Hepatocyte (in vitro differentiated cells): ENCODE data around the gene IRAK1BP1. TPM values are rescaled to one million over a fixed set of nuclear protein-coding genes. Genes with fewer than 3 reads are reported as not detected.
"Not testable (repeated sequence)": the region's sequence is repeated elsewhere in the genome, so short reads cannot be mapped to it uniquely, and the experiment has no call there.

Source experiments
- DNase-seq: peaks from one replicate; pipeline ENCODE4 v3.0.0-alpha.2; 2016; ENCODE audit warnings: low spot score
- H2AFZ ChIP-seq: fragments of 200-600 bp; sonication (generic); 2 replicates; pipeline ENCODE4 v1.6.0; 2016; ENCODE audit warnings: antibody characterized with exemption, mild to moderate bottlenecking
- H3K27ac ChIP-seq: fragments of 200-600 bp; sonication (generic); 2 replicates; pipeline ENCODE4 v1.5.1; 2016; ENCODE audit warnings: mild to moderate bottlenecking
- H3K27me3 ChIP-seq: fragments of 200-600 bp; sonication (generic); 2 replicates; pipeline ENCODE4 v1.6.1; 2016
- H3K36me3 ChIP-seq: fragments of 200-600 bp; sonication (generic); replicated peaks from 2 replicates; pipeline ENCODE4 v1.5.1; 2016; ENCODE audit warnings: low read depth; ENCODE audit not compliant: insufficient read depth
- H3K4me1 ChIP-seq: fragments of 200-600 bp; sonication (generic); 2 replicates; pipeline ENCODE4 v1.5.1; 2016; ENCODE audit warnings: mild to moderate bottlenecking, moderate library complexity; ENCODE audit not compliant: insufficient read depth
- H3K4me2 ChIP-seq: fragments of 200-600 bp; sonication (generic); 2 replicates; pipeline ENCODE4 v1.6.0; 2016
- H3K4me3 ChIP-seq: fragments of 200-600 bp; sonication (generic); 2 replicates; pipeline ENCODE4 v1.5.1; 2016; ENCODE audit warnings: mild to moderate bottlenecking
- H3K79me2 ChIP-seq: fragments of 200-600 bp; sonication (generic); 2 replicates; pipeline ENCODE4 v1.6.0; 2017; ENCODE audit warnings: mild to moderate bottlenecking
- H3K9me2 ChIP-seq: fragments of 200-600 bp; sonication (generic); replicated peaks from 2 replicates; pipeline ENCODE4 v1.6.0; 2017; ENCODE audit warnings: mild to moderate bottlenecking; ENCODE audit not compliant: insufficient read depth
- H3K9me3 ChIP-seq: fragments of 200-600 bp; sonication (generic); 2 replicates; pipeline ENCODE4 v1.5.1; 2016; ENCODE audit warnings: low read depth, mild to moderate bottlenecking
- H4K20me1 ChIP-seq: fragments of 200-600 bp; sonication (generic); 2 replicates; pipeline ENCODE4 v1.6.0; 2016; ENCODE audit warnings: mild to moderate bottlenecking; ENCODE audit not compliant: insufficient read depth, poor library complexity, severe bottlenecking
- CTCF ChIP-seq: fragments of 200-600 bp; sonication (generic); IDR thresholded peaks from 2 replicates; pipeline ENCODE4 v1.5.1; 2016; ENCODE audit warnings: antibody characterized with exemption, mild to moderate bottlenecking; ENCODE audit not compliant: poor library complexity
- EZH2 ChIP-seq: fragments of 200-600 bp; sonication (generic); IDR thresholded peaks from 2 replicates; pipeline ENCODE4 v1.6.1; 2016; ENCODE audit warnings: antibody characterized with exemption, mild to moderate bottlenecking, borderline replicate concordance
- EZH2phosphoT487 ChIP-seq: fragments of 200-600 bp; sonication (generic); IDR thresholded peaks from one replicate; pipeline ENCODE4 v1.6.1; 2018; ENCODE audit warnings: antibody characterized with exemption, mild to moderate bottlenecking, low read depth, moderate library complexity; ENCODE audit not compliant: unreplicated experiment, severe bottlenecking
- WGBS: methylation state at CpG from one replicate; pipeline ENCODE4 v1.1.6; 2016; ENCODE audit warnings: low lambda C conversion rate; ENCODE audit errors: missing lambda C conversion rate; 5-methylcytosine and 5-hydroxymethylcytosine counted together
- polyA plus RNA-seq: library from polyadenylated mRNA; unstranded; fragments of >200 nt; fragmentation: Nextera tagmentation; extraction: Ambion mirVana; gene quantifications from 2 replicates; pipeline ENCODE4 v1.2.1, GENCODE V29; 2016
- total RNA-seq: library from RNA; depleted of rRNA; stranded (reverse); fragments of >200 nt; gene quantifications from 2 replicates; pipeline ENCODE4 v1.2.3, GENCODE V29; 2014

IRAK1BP1 gene
- total and polyA plus RNA-seq, 2 experiments from 2014 or later, result 1.9 to 4.3 TPM

- no peak overlapping the region for H3K4me2 ChIP-seq
- H3K36me3 ChIP-seq, result no peaks in the 10 kb centered on the region
- no peaks in the 10 kb centered on the region for H3K4me1 ChIP-seq
- H4K20me1 ChIP-seq, result no peaks in the 10 kb centered on the region
- DNase-seq, result no peak
- H3K9me3 ChIP-seq, result peaks cover 3% of the 10 kb centered on the region
- no peaks in the 10 kb centered on the region for H3K27me3 ChIP-seq
- TF ChIP-seq EZH2, result no peak
- no peak overlapping the region for H3K27ac ChIP-seq
- no peaks in the 10 kb centered on the region for H3K79me2 ChIP-seq
- no peak overlapping the region for H2AFZ ChIP-seq
- no peaks in the 10 kb centered on the region for H3K9me2 ChIP-seq
- 100% methylated on average over 1 of the region's 1 CpG for WGBS
- no peak overlapping the region for H3K4me3 ChIP-seq
Observed at GRCh38 chr6:78917788-78918187, 50.4 kb downstream of the IRAK1BP1 start.

- not testable (repeated sequence) for H3K27ac ChIP-seq, H3K9me3 ChIP-seq, H3K9me2 ChIP-seq, H3K4me1 ChIP-seq, H2AFZ ChIP-seq, H3K27me3 ChIP-seq, H3K4me3 ChIP-seq, H3K4me2 ChIP-seq, H3K79me2 ChIP-seq, H4K20me1 ChIP-seq, H3K36me3 ChIP-seq, DNase-seq
- 95% methylated on average over 10 of the region's 10 CpGs for WGBS
Observed at GRCh38 chr6:78921168-78921567, 53.8 kb downstream of the IRAK1BP1 start.

GRCh38 chr6:78925317-78925716 lies 58.0 kb downstream of the IRAK1BP1 start:
- Histone ChIP-seq H3K36me3 (no peaks in the 10 kb centered on the region), H3K27me3 (no peaks in the 10 kb centered on the region), H3K27ac (no peak overlapping the region), H3K9me2 (no peaks in the 10 kb centered on the region), H4K20me1 (no peaks in the 10 kb centered on the region), H3K79me2 (no peaks in the 10 kb centered on the region), H3K4me2 (no peak overlapping the region), H3K4me3 (no peak overlapping the region), H3K4me1 (no peaks in the 10 kb centered on the region), H3K9me3 (no peaks in the 10 kb centered on the region), H2AFZ (no peak overlapping the region)
- TF ChIP-seq EZH2 (no peak), EZH2phosphoT487 (no peak), CTCF (no peak)
- 93% methylated on average over 3 of the region's 3 CpGs for WGBS
- DNase-seq, result no peak

GRCh38 chr6:78935553-78935952 lies 68.2 kb downstream of the IRAK1BP1 start:
- no peak for DNase-seq
- Histone ChIP-seq H3K9me3 (no peaks in the 10 kb centered on the region), H3K79me2 (no peaks in the 10 kb centered on the region), H3K27ac (no peak overlapping the region), H3K4me2 (no peak overlapping the region), H3K27me3 (no peaks in the 10 kb centered on the region), H4K20me1 (no peaks in the 10 kb centered on the region), H3K36me3 (no peaks in the 10 kb centered on the region), H3K4me1 (no peaks in the 10 kb centered on the region), H3K4me3 (no peak overlapping the region), H2AFZ (no peak overlapping the region), H3K9me2 (no peaks in the 10 kb centered on the region)
- TF ChIP-seq EZH2, result no peak
- TF ChIP-seq EZH2phosphoT487, result no peak
- no peak for TF ChIP-seq CTCF
- WGBS, result 95% methylated on average over 2 of the region's 2 CpGs

- Histone ChIP-seq H4K20me1 (no peaks in the 10 kb centered on the region), H3K4me3 (no peak overlapping the region), H3K9me2 (no peaks in the 10 kb centered on the region), H3K36me3 (peaks cover 3% of the 10 kb centered on the region), H3K27ac (no peak overlapping the region), H3K27me3 (no peaks in the 10 kb centered on the region), H3K4me1 (no peaks in the 10 kb centered on the region), H2AFZ (no peak overlapping the region), H3K9me3 (no peaks in the 10 kb centered on the region), H3K79me2 (no peaks in the 10 kb centered on the region), H3K4me2 (no peak overlapping the region)
- DNase-seq, result no peak
- WGBS, result 99% methylated on average over 2 of the region's 2 CpGs
- no peak for TF ChIP-seq EZH2
- TF ChIP-seq EZH2phosphoT487, result no peak
- no peak for TF ChIP-seq CTCF
Observed at GRCh38 chr6:78936515-78936914, 69.2 kb downstream of the IRAK1BP1 start.
